Spleen (tissue), 7 donors: ENCODE data around the gene RBM38.

Experiments
- POLR2A ChIP-seq, 3 donors: fragments of 450-650 bp; IDR thresholded peaks; one replicate each; pipeline ENCODE4 v1.5.1; 2017; ENCODE audit warnings: antibody characterized with exemption in 3 of 3, mild to moderate bottlenecking in 1 of 3
- POLR2AphosphoS5 ChIP-seq, 3 donors: sonication (generic); formaldehyde crosslinking; IDR thresholded peaks; one replicate each; pipeline ENCODE4 v1.5.1; 2017; ENCODE audit warnings: antibody characterized with exemption in 3 of 3
- TF ChIP-seq, protein P1 (sequence below), 11 experiments: fragments of 200-600 bp in 7 of 11; fragments of 450-650 bp in 4 of 11; sonication (generic) in 4 of 11; IDR thresholded peaks in 8 of 11; conservative IDR thresholded peaks in 3 of 11; 1 replicate in 7 of 11; 2 replicates in 4 of 11; pipeline versions ENCODE4 v1.4.0 to v1.8.0; 2016 to 2021; ENCODE audit warnings: antibody characterized with exemption in 11 of 11, inconsistent platforms in 4 of 11, mild to moderate bottlenecking in 1 of 11
- donor health status: DM: no; HTN: no; CAD: no; lungs with moderate emphysema.
- donor health status: DM: no; HTN: no; CAD: no.
- donor health status: DM: no; HTN: no; CAD: no.

DNA sequence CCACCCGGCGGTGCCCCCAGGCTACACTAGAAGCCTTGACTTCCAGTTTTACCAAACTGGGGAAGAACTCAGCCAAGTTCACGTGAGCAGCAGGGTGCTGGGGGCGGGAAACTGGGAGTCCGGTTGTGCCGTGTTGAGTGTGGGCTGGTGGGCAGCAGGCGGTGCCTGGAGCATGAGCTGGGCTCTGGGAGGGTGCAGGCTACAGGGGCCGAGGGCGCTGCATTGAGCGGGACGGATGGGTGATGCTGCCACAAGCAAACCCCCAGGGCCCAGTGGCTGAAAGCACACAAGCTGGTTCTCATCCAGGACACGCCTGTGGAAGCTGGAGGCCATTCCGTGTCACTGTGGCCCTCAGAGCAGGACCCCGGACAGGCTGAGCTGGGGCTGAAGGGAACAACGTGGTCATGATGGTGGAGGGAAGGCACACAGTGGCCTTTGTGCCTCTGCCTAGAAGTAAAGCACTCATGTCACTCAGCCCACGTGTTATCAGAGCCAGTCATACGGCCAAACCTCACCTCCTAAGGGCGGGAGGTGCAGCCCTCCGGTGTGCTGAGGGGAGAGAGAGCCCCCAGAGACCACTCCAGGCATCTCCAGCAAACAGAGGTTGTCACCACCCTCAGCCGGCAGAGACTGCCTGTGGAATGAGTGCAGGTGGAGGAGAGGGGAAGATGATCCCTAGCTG, 29.5 kb downstream of the RBM38 start:
- TF ChIP-seq POLR2A (IDR thresholded peaks at IDR 0.05): no peak
- TF ChIP-seq, protein P1, sequence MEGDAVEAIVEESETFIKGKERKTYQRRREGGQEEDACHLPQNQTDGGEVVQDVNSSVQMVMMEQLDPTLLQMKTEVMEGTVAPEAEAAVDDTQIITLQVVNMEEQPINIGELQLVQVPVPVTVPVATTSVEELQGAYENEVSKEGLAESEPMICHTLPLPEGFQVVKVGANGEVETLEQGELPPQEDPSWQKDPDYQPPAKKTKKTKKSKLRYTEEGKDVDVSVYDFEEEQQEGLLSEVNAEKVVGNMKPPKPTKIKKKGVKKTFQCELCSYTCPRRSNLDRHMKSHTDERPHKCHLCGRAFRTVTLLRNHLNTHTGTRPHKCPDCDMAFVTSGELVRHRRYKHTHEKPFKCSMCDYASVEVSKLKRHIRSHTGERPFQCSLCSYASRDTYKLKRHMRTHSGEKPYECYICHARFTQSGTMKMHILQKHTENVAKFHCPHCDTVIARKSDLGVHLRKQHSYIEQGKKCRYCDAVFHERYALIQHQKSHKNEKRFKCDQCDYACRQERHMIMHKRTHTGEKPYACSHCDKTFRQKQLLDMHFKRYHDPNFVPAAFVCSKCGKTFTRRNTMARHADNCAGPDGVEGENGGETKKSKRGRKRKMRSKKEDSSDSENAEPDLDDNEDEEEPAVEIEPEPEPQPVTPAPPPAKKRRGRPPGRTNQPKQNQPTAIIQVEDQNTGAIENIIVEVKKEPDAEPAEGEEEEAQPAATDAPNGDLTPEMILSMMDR (IDR thresholded peaks at IDR 0.05 in 8 of 11, conservative IDR thresholded peaks at IDR 0.05 in 3 of 11): no peak
- no peak for TF ChIP-seq POLR2AphosphoS5 (IDR thresholded peaks at IDR 0.05)
